ENCODE data around the gene LTBP3.

The LTBP3 gene

DNA sequence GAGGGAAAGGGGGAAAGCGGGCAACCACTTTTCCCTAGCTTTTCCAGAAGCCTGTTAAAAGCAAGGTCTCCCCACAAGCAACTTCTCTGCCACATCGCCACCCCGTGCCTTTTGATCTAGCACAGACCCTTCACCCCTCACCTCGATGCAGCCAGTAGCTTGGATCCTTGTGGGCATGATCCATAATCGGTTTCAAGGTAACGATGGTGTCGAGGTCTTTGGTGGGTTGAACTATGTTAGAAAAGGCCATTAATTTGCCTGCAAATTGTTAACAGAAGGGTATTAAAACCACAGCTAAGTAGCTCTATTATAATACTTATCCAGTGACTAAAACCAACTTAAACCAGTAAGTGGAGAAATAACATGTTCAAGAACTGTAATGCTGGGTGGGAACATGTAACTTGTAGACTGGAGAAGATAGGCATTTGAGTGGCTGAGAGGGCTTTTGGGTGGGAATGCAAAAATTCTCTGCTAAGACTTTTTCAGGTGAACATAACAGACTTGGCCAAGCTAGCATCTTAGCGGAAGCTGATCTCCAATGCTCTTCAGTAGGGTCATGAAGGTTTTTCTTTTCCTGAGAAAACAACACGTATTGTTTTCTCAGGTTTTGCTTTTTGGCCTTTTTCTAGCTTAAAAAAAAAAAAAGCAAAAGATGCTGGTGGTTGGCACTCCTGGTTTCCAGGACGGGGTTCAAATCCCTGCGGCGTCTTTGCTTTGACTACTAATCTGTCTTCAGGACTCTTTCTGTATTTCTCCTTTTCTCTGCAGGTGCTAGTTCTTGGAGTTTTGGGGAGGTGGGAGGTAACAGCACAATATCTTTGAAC lies 52.5 kb downstream of the LTBP3 start:
- FAIRE-seq: no peak

DNA sequence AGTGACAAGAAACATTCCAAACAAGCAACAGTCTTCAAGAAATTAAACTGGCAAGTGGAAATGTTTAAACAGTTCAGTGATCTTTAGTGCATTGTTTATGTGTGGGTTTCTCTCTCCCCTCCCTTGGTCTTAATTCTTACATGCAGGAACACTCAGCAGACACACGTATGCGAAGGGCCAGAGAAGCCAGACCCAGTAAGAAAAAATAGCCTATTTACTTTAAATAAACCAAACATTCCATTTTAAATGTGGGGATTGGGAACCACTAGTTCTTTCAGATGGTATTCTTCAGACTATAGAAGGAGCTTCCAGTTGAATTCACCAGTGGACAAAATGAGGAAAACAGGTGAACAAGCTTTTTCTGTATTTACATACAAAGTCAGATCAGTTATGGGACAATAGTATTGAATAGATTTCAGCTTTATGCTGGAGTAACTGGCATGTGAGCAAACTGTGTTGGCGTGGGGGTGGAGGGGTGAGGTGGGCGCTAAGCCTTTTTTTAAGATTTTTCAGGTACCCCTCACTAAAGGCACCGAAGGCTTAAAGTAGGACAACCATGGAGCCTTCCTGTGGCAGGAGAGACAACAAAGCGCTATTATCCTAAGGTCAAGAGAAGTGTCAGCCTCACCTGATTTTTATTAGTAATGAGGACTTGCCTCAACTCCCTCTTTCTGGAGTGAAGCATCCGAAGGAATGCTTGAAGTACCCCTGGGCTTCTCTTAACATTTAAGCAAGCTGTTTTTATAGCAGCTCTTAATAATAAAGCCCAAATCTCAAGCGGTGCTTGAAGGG lies 53.3 kb downstream of the LTBP3 start:
- no peak for FAIRE-seq

DNA sequence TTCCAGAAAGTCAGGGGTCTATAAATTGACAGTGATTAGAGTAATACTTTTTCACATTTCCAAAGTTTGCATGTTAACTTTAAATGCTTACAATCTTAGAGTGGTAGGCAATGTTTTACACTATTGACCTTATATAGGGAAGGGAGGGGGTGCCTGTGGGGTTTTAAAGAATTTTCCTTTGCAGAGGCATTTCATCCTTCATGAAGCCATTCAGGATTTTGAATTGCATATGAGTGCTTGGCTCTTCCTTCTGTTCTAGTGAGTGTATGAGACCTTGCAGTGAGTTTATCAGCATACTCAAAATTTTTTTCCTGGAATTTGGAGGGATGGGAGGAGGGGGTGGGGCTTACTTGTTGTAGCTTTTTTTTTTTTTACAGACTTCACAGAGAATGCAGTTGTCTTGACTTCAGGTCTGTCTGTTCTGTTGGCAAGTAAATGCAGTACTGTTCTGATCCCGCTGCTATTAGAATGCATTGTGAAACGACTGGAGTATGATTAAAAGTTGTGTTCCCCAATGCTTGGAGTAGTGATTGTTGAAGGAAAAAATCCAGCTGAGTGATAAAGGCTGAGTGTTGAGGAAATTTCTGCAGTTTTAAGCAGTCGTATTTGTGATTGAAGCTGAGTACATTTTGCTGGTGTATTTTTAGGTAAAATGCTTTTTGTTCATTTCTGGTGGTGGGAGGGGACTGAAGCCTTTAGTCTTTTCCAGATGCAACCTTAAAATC lies 54.0 kb downstream of the LTBP3 start:
- no peak for FAIRE-seq

DNA sequence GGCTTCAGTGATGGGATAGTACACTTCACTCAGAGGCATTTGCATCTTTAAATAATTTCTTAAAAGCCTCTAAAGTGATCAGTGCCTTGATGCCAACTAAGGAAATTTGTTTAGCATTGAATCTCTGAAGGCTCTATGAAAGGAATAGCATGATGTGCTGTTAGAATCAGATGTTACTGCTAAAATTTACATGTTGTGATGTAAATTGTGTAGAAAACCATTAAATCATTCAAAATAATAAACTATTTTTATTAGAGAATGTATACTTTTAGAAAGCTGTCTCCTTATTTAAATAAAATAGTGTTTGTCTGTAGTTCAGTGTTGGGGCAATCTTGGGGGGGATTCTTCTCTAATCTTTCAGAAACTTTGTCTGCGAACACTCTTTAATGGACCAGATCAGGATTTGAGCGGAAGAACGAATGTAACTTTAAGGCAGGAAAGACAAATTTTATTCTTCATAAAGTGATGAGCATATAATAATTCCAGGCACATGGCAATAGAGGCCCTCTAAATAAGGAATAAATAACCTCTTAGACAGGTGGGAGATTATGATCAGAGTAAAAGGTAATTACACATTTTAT lies 54.7 kb downstream of the LTBP3 start:
- no peak for FAIRE-seq

GRCh38 chr11:65502555-65503367 lies 55.4 kb downstream of the LTBP3 start:
- FAIRE-seq: no peak

DNA sequence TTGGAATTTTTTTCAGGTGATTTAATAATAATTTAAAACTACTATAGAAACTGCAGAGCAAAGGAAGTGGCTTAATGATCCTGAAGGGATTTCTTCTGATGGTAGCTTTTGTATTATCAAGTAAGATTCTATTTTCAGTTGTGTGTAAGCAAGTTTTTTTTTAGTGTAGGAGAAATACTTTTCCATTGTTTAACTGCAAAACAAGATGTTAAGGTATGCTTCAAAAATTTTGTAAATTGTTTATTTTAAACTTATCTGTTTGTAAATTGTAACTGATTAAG lies 55.9 kb downstream of the LTBP3 start:
- no peak for FAIRE-seq

- no peak for FAIRE-seq
Measured at GRCh38 chr11:65501472-65502273, 56.5 kb downstream of the LTBP3 start.

GRCh38 chr11:65501186-65501471 lies 57.0 kb downstream of the LTBP3 start:
- FAIRE-seq: no peak

- FAIRE-seq: no peak
Measured at GRCh38 chr11:65500387-65501185, 57.6 kb downstream of the LTBP3 start.

DNA sequence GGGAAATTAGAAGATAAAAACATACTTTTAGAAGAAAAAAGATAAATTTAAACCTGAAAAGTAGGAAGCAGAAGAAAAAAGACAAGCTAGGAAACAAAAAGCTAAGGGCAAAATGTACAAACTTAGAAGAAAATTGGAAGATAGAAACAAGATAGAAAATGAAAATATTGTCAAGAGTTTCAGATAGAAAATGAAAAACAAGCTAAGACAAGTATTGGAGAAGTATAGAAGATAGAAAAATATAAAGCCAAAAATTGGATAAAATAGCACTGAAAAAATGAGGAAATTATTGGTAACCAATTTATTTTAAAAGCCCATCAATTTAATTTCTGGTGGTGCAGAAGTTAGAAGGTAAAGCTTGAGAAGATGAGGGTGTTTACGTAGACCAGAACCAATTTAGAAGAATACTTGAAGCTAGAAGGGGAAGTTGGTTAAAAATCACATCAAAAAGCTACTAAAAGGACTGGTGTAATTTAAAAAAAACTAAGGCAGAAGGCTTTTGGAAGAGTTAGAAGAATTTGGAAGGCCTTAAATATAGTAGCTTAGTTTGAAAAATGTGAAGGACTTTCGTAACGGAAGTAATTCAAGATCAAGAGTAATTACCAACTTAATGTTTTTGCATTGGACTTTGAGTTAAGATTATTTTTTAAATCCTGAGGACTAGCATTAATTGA lies 58.3 kb downstream of the LTBP3 start:
- FAIRE-seq: no peak

DNA sequence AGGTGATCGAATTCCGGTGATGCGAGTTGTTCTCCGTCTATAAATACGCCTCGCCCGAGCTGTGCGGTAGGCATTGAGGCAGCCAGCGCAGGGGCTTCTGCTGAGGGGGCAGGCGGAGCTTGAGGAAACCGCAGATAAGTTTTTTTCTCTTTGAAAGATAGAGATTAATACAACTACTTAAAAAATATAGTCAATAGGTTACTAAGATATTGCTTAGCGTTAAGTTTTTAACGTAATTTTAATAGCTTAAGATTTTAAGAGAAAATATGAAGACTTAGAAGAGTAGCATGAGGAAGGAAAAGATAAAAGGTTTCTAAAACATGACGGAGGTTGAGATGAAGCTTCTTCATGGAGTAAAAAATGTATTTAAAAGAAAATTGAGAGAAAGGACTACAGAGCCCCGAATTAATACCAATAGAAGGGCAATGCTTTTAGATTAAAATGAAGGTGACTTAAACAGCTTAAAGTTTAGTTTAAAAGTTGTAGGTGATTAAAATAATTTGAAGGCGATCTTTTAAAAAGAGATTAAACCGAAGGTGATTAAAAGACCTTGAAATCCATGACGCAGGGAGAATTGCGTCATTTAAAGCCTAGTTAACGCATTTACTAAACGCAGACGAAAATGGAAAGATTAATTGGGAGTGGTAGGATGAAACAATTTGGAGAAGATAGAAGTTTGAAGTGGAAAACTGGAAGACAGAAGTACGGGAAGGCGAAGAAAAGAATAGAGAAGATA lies 59.0 kb downstream of the LTBP3 start, which contains the start of gene MALAT1:
TSS of gene MALAT1 (plus strand) at position 69 of the 736 bp plus-strand sequence.
- no peak for FAIRE-seq

DNA sequence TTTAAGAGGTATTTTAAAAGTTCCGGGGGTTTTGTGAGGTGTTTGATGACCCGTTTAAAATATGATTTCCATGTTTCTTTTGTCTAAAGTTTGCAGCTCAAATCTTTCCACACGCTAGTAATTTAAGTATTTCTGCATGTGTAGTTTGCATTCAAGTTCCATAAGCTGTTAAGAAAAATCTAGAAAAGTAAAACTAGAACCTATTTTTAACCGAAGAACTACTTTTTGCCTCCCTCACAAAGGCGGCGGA lies 59.5 kb downstream of the LTBP3 start:
- no peak for FAIRE-seq

DNA sequence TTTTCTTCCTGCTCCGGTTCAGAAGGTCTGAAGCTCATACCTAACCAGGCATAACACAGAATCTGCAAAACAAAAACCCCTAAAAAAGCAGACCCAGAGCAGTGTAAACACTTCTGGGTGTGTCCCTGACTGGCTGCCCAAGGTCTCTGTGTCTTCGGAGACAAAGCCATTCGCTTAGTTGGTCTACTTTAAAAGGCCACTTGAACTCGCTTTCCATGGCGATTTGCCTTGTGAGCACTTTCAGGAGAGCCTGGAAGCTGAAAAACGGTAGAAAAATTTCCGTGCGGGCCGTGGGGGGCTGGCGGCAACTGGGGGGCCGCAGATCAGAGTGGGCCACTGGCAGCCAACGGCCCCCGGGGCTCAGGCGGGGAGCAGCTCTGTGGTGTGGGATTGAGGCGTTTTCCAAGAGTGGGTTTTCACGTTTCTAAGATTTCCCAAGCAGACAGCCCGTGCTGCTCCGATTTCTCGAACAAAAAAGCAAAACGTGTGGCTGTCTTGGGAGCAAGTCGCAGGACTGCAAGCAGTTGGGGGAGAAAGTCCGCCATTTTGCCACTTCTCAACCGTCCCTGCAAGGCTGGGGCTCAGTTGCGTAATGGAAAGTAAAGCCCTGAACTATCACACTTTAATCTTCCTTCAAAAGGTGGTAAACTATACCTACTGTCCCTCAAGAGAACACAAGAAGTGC lies 60.0 kb downstream of the LTBP3 start:
- FAIRE-seq: no peak

DNA sequence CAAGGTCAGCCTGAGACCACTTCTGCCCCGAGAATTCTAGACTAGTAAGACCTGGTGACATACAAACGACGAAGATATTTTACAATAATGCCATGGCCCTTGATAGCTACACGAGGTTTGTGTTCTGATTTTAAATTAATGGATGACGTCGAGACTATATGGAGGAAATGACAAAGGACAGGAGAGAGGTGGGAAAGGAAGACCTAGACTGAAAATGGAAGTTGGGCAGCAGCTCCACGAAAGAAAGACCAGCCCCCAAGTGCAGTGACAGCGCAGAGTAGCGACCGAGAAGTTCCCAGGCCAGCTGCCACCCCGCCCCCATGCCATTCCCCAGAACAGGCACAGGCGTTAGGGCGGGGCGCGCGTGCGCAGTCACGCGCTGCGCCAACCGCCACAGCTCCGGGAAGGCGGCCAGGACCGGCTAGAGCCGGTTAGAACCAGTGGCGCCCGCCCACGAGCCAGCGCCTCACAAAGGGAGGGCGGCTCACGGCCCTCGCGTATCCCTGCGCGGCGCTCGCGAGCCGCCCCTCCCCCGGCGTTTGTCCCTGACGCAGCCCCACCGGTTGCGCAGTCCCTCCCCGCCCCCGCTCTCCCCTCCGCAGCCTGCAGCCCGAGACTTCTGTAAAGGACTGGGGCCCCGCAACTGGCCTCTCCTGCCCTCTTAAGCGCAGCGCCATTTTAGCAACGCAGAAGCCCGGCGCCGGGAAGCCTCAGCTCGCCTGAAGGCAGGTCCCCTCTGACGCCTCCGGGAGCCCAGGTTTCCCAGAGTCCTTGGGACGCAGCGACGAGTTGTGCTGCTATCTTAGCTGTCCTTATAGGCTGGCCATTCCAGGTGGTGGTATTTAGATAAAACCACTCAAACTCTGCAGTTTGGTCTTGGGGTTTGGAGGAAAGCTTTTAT lies 60.8 kb downstream of the LTBP3 start:
- no peak for FAIRE-seq

GRCh38 chr11:65496304-65497140 lies 61.6 kb downstream of the LTBP3 start:
- FAIRE-seq: no peak

DNA sequence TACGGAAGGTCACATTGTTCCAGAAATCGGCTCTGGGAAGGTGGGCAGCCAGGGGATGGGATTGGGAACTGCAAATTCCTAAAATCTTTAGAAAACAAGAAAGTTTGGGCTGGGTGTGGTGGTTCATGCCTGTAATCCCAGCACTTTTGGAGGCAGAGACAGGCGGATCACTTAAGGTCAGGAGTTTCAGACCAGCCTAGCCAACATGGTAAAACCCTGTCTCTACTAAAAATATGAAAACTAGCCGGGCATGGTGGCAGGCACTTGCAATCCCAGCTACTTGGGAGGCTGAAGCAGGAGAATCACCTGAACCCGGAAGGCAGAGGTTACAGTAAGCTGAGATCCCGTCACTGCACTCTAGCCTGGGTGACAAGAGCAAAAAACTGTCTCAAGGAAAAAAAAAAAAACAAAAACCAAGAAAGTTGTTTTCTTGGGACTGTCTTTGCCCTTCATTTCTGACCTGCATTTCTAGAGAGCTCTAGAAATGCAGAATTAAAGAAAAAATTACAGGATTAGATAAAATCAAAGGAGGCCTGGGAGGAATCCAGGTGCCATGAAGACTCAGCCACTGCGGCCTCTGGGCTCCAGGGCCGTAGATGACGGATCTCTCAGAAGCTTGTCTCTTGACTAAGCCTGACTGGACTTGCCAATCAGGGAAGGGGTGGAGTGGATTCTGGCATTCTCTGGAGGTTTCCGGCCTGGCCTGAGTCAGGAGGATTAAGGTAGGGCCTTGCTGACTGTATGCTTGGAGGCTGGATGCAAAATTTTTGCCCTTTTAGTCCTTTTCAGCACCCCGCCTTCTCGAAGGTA lies 64.6 kb downstream of the LTBP3 start:
- FAIRE-seq: no peak
